A549 (cell line): ENCODE data around the gene ZNF587. TPM values are rescaled to one million over a fixed set of nuclear protein-coding genes. Genes with fewer than 3 reads are reported as not detected.
"Not testable (repeated sequence)": the region's sequence is repeated elsewhere in the genome, so short reads cannot be mapped to it uniquely, and the experiment has no call there.

ENCODE experiments used
- ATAC-seq, 2 experiments: fragments of 200-7000 bp in 1 of 2; fragments of >200 bp in 1 of 2; cut with Nextera tagmentation in 1 of 2; cut with Tn5 transposase in 1 of 2; 3 replicates each; pipeline versions ENCODE4 v1.8.0 to v1.9.1; 2018 to 2020; ENCODE audit warnings: mild to moderate bottlenecking in 1 of 2, moderate library complexity in 1 of 2
- CTCF ChIA-PET: fragments of 300-600 bp; sonication (Branson Sonifier 250); formaldehyde crosslinking; extraction: SDS; loops from one replicate; lab custom pipeline; 2021; ENCODE audit warnings: antibody characterized with exemption, inconsistent platforms; lab: Yijun Ruan, JAX
- POLR2A ChIA-PET: fragments of 350-600 bp; formaldehyde crosslinking; extraction: SDS; loops from one replicate; lab custom pipeline; 2021; ENCODE audit warnings: antibody characterized with exemption, inconsistent platforms; lab: Yijun Ruan, JAX
- DNase-seq, 2 experiments: peaks; one replicate each; pipeline versions ENCODE4 v3.0.0 to v3.0.0-alpha.2; 2011 to 2016; ENCODE audit warnings: low read depth in 1 of 2, low spot score in 1 of 2
- FAIRE-seq: peaks from 2 replicates; lab custom pipeline; 2011; peaks lifted over from hg19 to GRCh38; lab: Jason Lieb, UNC
- H3K27ac ChIP-seq, 2 experiments: fragments of >200 bp; sonication (Bioruptor Twin); formaldehyde crosslinking; 3 replicates each; pipeline ENCODE4 v1.5.1; 2016 to 2017
- H3K4me1 ChIP-seq: fragments of >200 bp; sonication (Bioruptor Twin); formaldehyde crosslinking; 3 replicates; pipeline ENCODE4 v1.6.1; 2016
- H3K4me2 ChIP-seq: fragments of >200 bp; sonication (Bioruptor Twin); formaldehyde crosslinking; 3 replicates; pipeline ENCODE4 v1.6.1; 2016
- H3K4me3 ChIP-seq: fragments of >200 bp; sonication (Bioruptor Twin); formaldehyde crosslinking; 3 replicates; pipeline ENCODE4 v1.5.1; 2016
- H3K9me3 ChIP-seq: fragments of >200 bp; sonication (Bioruptor Twin); formaldehyde crosslinking; 3 replicates; pipeline ENCODE4 v1.6.1; 2016
- ATOH8 ChIP-seq: fragments of 250-450 bp; sonication (Bioruptor Pico); IDR thresholded peaks from 2 replicates; pipeline ENCODE4 v1.5.0; 2020; ENCODE audit warnings: low read depth, mild to moderate bottlenecking, moderate library complexity
- BCL3 ChIP-seq: fragments of >200 bp; sonication (Bioruptor Twin); formaldehyde crosslinking; IDR thresholded peaks from 3 replicates; pipeline ENCODE4 v1.6.1; 2016
- CBX2 ChIP-seq: fragments of 200-600 bp; sonication (generic); IDR thresholded peaks from 2 replicates; pipeline ENCODE4 v1.6.1; 2016; ENCODE audit warnings: low read depth, mild to moderate bottlenecking, borderline replicate concordance
- CTCF ChIP-seq: fragments of >200 bp; sonication (Bioruptor Twin); formaldehyde crosslinking; IDR thresholded peaks from 3 replicates; pipeline ENCODE4 v1.5.1; 2016
- E2F6 ChIP-seq: IDR thresholded peaks from 2 replicates; pipeline ENCODE4 v1.6.1; 2012; ENCODE audit warnings: low read depth, borderline replicate concordance
- EHF ChIP-seq: fragments of 250-450 bp; sonication (Bioruptor Pico); IDR thresholded peaks from 2 replicates; pipeline ENCODE4 v1.5.0; 2020; ENCODE audit warnings: mild to moderate bottlenecking
- HDAC2 ChIP-seq: fragments of 200-600 bp; sonication (generic); IDR thresholded peaks from 2 replicates; pipeline ENCODE4 v1.6.1; 2016
- HOXA7 ChIP-seq: fragments of 250-450 bp; sonication (Bioruptor Pico); IDR thresholded peaks from 2 replicates; pipeline ENCODE4 v1.5.0; 2020; ENCODE audit warnings: mild to moderate bottlenecking, moderate library complexity
- HOXB13 ChIP-seq: fragments of 250-450 bp; sonication (Bioruptor Pico); IDR thresholded peaks from 2 replicates; pipeline ENCODE4 v1.5.0; 2020; ENCODE audit warnings: low read depth, mild to moderate bottlenecking, moderate library complexity
- MAFK ChIP-seq: fragments of 450-650 bp; IDR thresholded peaks from 2 replicates; pipeline ENCODE4 v1.6.1; 2014; ENCODE audit not compliant: partially characterized antibody
- RAD21 ChIP-seq, 2 experiments: fragments of >200 bp in 1 of 2; sonication (Bioruptor Twin) in 1 of 2; formaldehyde crosslinking in 1 of 2; IDR thresholded peaks in 1 of 2; conservative IDR thresholded peaks in 1 of 2; 2 replicates in 1 of 2; 3 replicates in 1 of 2; pipeline ENCODE4 v1.6.1; 2012 to 2018; ENCODE audit warnings: inconsistent platforms in 1 of 2
- RCOR1 ChIP-seq: fragments of 150-350 bp; IDR thresholded peaks from 2 replicates; pipeline ENCODE4 v1.6.1; 2014; ENCODE audit warnings: antibody characterized with exemption, low read length, low read depth
- TFCP2L1 ChIP-seq: fragments of 250-450 bp; sonication (Bioruptor Pico); IDR thresholded peaks from 2 replicates; pipeline ENCODE4 v1.5.0; 2021; ENCODE audit warnings: mild to moderate bottlenecking
- WGBS: methylation state at CpG from one replicate; pipeline ENCODE4 v1.1.6; 2017; ENCODE audit errors: missing lambda C conversion rate; 5-methylcytosine and 5-hydroxymethylcytosine counted together
- polyA plus RNA-seq, 4 experiments: library from polyadenylated mRNA; depleted of rRNA in 3 of 4; stranded (reverse); fragments of >200 nt; fragmentation: RNase III in 1 of 4; extraction: RNeasy Plus Mini Kit Qiagen cat#74134 plus additional on column Dnase treatment in 1 of 4; gene quantifications; 2 replicates in 3 of 4; 3 replicates in 1 of 4; pipeline ENCODE4 v1.2.3, GENCODE V29; 2011 to 2017

ZNF587 gene
- polyA plus RNA-seq, 2 of the 4 experiments (the other 2 are of a cell fraction), result 10.7 to 12.1 TPM

DNA sequence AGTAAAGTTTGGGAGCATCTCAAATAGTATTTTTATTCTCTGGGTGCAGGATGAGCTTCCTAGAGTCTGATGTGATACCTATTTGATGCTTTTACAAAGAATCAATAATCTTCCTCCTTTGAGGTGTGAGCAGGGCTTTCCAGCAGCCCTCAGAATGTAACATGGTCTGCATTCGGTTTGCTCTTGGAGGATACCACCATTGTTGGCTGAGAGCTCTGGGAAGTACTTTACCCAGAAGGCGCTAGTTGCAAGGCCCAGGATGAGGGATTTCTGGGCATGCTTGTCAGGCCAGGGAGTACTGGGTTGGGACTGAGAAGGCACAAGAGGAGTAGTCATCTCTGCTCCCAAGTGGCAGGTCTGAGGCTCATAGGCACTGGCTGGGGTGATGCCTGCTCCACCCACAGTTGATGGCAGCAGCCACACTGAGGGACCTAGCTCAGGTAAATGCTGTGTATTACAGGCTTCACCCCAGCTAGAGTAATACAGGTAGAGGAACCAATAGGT, 445 bp upstream of the ZNF587 start:
- H3K4me2 ChIP-seq, H3K4me1 ChIP-seq, DNase-seq, CTCF ChIA-PET, FAIRE-seq: not testable (repeated sequence)
- ATAC-seq, result peak; percentile 64 to 66
- Histone ChIP-seq H3K9me3 (peaks cover 43% of the 10 kb centered on the region), H3K4me3 (peak overlapping the region; percentile 58), H3K27ac (peak overlapping the region in 1 of 2 experiments; percentile 89; a peak in 2 of 6 replicates)
- POLR2A ChIA-PET, result interaction anchor here (0.6 to 1.0 kb wide), 4 partner anchors 30 to 103 kb away, joined by 3 to 13 read pairs (median 4); partner anchors contain the start of genes ZNF552, ZNF586 and ZNF776
- WGBS, result 97% methylated on average over 2 of the region's 2 CpGs

GRCh38 chr19:57850553-57851017, 926 bp downstream of the ZNF587 start:
- peak; percentile 15 to 41 for DNase-seq
- FAIRE-seq, result no peak
- peak overlapping the region; percentile 58 for H3K4me3 ChIP-seq
- peak overlapping the region; percentile 89 for H3K4me2 ChIP-seq
- 24% methylated on average over 11 of the region's 11 CpGs for WGBS
- ChIA-PET POLR2A (interaction anchor here (1.8 kb wide), 1 partner anchor 32 kb away, joined by 4 read pairs; no protein-coding TSS in a partner anchor), CTCF (no interaction called here)
- H3K9me3 ChIP-seq, result peaks cover 50% of the 10 kb centered on the region
- TF ChIP-seq BCL3 (no peak), HOXA7 (CRISPR knock-in tag) (0 out of 2 replicates have a peak, but pooled peaks have one; percentile 67)
- peak overlapping the region; percentile 78 to 89 for H3K27ac ChIP-seq
- peaks cover 5% of the 10 kb centered on the region; the same call in 1 of the 3 replicates for H3K4me1 ChIP-seq
- peak; percentile 10 to 11; a peak in 3 of 6 replicates for ATAC-seq

DNA sequence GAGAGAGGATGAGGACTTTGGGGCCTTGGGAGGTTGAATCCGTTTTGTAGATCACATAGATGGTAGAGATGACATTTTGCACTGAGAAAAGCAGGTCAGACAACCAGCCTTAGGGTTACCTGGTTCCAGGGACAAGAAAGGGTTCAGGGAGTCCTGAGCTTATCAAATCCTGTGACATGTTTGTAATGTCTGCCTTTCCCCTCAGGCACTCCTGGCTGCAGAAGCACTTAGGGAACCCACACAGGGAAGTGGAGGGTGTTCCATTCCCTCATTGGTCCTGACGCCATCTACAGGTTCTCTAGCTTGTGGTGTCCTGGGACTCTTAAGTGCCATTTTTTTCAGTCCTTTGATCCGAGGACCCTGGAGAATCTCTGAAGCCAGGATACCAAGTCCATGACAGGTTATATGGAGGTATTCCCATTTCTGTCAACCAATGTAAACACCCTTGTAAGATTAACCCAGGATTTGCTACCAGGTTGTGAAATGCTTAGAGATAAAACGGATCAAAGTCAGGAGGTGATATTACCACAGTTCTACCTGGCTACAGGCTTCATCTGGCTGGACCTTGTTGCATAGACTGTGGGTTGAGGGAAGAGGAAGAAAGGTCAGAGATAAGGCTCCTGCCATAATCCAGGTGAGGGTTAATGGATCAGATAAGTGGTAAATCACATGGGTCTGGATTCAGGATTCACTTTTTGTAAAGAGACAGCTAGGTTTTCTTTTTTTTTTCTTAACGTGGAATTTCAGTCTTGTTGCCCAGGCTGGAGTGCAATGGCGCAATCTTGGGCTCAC, 2.3 kb downstream of the ZNF587 start:
- H3K4me2 ChIP-seq, DNase-seq, ATAC-seq, CTCF ChIA-PET, H3K4me1 ChIP-seq, FAIRE-seq, H3K27ac ChIP-seq, H3K4me3 ChIP-seq: not testable (repeated sequence)
- POLR2A ChIA-PET, result interaction anchor here (1.8 kb wide), 1 partner anchor 33 kb away, joined by 4 read pairs; no protein-coding TSS in a partner anchor
- H3K9me3 ChIP-seq, result peaks cover 60% of the 10 kb centered on the region
- WGBS, result 87% methylated on average over 6 of the region's 6 CpGs

DNA sequence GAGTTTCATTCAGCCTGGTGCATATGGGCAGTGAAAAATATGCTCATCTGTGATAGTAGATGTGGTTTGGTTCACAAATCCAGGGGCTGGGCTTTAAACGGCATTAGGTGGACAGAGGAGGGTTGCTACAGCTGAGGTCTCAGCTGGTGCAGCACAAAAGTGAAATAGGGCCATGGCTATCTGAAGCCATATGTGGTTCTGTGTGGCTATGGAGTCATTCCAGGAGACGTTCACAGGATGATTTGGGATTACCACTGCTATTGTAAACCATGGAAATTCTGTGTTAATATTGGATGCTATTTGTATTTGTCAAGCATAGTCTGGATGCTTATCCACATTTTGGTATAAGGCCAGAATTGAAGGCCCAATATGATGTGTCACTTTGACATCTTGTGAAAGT, 4.5 kb downstream of the ZNF587 start:
- H3K4me3 ChIP-seq, FAIRE-seq, H3K4me1 ChIP-seq, CTCF ChIA-PET, DNase-seq, POLR2A ChIA-PET, H3K4me2 ChIP-seq, H3K27ac ChIP-seq, ATAC-seq: not testable (repeated sequence)
- H3K9me3 ChIP-seq, result peaks cover 67% of the 10 kb centered on the region
- 97% methylated on average over 2 of the region's 2 CpGs for WGBS

- POLR2A ChIA-PET, H3K4me2 ChIP-seq, H3K27ac ChIP-seq, FAIRE-seq, ATAC-seq, H3K4me3 ChIP-seq, DNase-seq, H3K4me1 ChIP-seq: not testable (repeated sequence)
- CTCF ChIA-PET, result interaction anchor here (1.9 kb wide), 1 partner anchor 15 kb away, joined by 6 read pairs; no protein-coding TSS in a partner anchor
- WGBS, result 96% methylated on average over 3 of the region's 3 CpGs
- TF ChIP-seq MAFK, result peak; percentile 89
- H3K9me3 ChIP-seq, result peaks cover 91% of the 10 kb centered on the region
Observed at GRCh38 chr19:57862351-57862750, 12.7 kb downstream of the ZNF587 start.

DNA sequence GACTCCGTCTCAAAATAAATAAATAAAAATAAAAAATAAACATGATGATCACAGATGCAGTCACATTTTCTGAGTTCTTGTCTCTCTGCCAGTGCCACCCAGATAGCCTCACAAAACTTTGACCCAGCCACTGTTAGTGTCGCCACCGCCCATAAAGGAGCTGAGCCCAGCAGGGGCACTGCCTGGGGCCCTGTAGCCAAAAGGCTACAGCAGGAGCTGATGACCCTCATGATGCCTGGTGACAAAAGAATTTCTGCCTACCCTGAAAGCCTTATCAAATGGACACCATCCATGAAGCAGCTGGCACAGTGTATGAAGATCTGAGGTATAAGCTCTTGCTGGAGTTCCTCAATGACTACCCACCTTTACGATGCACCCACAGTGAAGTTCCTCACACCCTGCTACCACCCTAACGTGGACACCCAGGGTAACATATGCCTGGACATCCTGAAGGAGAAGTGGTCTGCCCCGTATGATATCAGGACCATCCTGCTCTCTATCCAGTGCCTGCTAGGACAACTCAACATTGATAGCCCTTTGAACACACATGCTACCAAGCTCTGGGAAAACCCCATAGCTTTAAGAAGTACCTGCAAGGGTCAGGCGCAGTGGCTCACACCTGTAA, 18.3 kb downstream of the ZNF587 start:
- no peak for DNase-seq
- 87% methylated on average over 7 of the region's 7 CpGs for WGBS
- no peak overlapping the region for H3K27ac ChIP-seq
- ChIA-PET CTCF (interaction anchor here (0.9 to 1.5 kb wide), 2 partner anchors 29 to 116 kb away, joined by 3 to 4 read pairs; no protein-coding TSS in a partner anchor), POLR2A (no interaction called here)
- no peak overlapping the region for H3K4me3 ChIP-seq
- no peak overlapping the region for H3K4me2 ChIP-seq
- H3K4me1 ChIP-seq, result no peaks in the 10 kb centered on the region
- peaks cover 97% of the 10 kb centered on the region for H3K9me3 ChIP-seq
- ATAC-seq, result no peak; a peak in 1 of 6 replicates
- FAIRE-seq, result no peak
- TF ChIP-seq CTCF (no peak), RAD21 (conservative IDR thresholded peaks at IDR 0.05 in 1 of 2, IDR thresholded peaks at IDR 0.05 in 1 of 2) (no peak), TFCP2L1 (CRISPR knock-in tag) (no peak), E2F6 (no peak), RCOR1 (no peak), HOXB13 (CRISPR knock-in tag) (no peak), EHF (CRISPR knock-in tag) (no peak), HDAC2 (no peak), CBX2 (no peak), ATOH8 (CRISPR knock-in tag) (no peak)
